ENCODE results near the gene CDKN2B. TPM values are rescaled to one million over a fixed set of nuclear protein-coding genes. Genes with fewer than 3 reads are reported as not detected.
A peak's percentile ranks its signal among the peaks of the same experiment; 100 is the strongest.

Gene CDKN2B
- total RNA-seq, 1 donor from 2014 or later, result not detected

- Mint-ChIP-seq H3K4me1 (peaks cover 23% of the 10 kb centered on the region), H3K27ac (ENCODE audit: unreplicated experiment) (no peak overlapping the region), H3K4me3 (no peak overlapping the region), H3K9me3 (peaks cover 8% of the 10 kb centered on the region), H3K27me3 (ENCODE audit: low read depth) (peaks cover 99% of the 10 kb centered on the region), H3K36me3 (ENCODE audit: low read depth) (peaks cover 11% of the 10 kb centered on the region)
- no peak for DNase-seq (ENCODE audit: low read depth, low spot score)
- TF ChIP-seq, protein P1, sequence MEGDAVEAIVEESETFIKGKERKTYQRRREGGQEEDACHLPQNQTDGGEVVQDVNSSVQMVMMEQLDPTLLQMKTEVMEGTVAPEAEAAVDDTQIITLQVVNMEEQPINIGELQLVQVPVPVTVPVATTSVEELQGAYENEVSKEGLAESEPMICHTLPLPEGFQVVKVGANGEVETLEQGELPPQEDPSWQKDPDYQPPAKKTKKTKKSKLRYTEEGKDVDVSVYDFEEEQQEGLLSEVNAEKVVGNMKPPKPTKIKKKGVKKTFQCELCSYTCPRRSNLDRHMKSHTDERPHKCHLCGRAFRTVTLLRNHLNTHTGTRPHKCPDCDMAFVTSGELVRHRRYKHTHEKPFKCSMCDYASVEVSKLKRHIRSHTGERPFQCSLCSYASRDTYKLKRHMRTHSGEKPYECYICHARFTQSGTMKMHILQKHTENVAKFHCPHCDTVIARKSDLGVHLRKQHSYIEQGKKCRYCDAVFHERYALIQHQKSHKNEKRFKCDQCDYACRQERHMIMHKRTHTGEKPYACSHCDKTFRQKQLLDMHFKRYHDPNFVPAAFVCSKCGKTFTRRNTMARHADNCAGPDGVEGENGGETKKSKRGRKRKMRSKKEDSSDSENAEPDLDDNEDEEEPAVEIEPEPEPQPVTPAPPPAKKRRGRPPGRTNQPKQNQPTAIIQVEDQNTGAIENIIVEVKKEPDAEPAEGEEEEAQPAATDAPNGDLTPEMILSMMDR (conservative IDR thresholded peaks at IDR 0.05), result no peak
Measured at GRCh38 chr9:21967702-21968101, 41.4 kb downstream of the CDKN2B start.

- H3K27ac Mint-ChIP-seq (ENCODE audit: unreplicated experiment), result no peak overlapping the region
- H3K4me3 Mint-ChIP-seq, result no peak overlapping the region
- peaks cover 23% of the 10 kb centered on the region for H3K4me1 Mint-ChIP-seq
- H3K27me3 Mint-ChIP-seq (ENCODE audit: low read depth), result peaks cover 98% of the 10 kb centered on the region
- H3K36me3 Mint-ChIP-seq (ENCODE audit: low read depth), result peaks cover 11% of the 10 kb centered on the region
- TF ChIP-seq, protein P1 (conservative IDR thresholded peaks at IDR 0.05), result no peak
- peaks cover 10% of the 10 kb centered on the region for H3K9me3 Mint-ChIP-seq
- DNase-seq (ENCODE audit: low read depth, low spot score), result no peak
Measured at GRCh38 chr9:21967169-21967568, 41.9 kb downstream of the CDKN2B start.

GRCh38 chr9:21966140-21966851 is 42.8 kb downstream of the CDKN2B start:
- H3K9me3 Mint-ChIP-seq, result peaks cover 11% of the 10 kb centered on the region
- peaks cover 99% of the 10 kb centered on the region for H3K27me3 Mint-ChIP-seq (ENCODE audit: low read depth)
- no peak for DNase-seq (ENCODE audit: low read depth, low spot score)
- TF ChIP-seq, protein P1 (conservative IDR thresholded peaks at IDR 0.05), result no peak
- no peak overlapping the region for H3K27ac Mint-ChIP-seq (ENCODE audit: unreplicated experiment)
- H3K36me3 Mint-ChIP-seq (ENCODE audit: low read depth), result peaks cover 10% of the 10 kb centered on the region
- H3K4me1 Mint-ChIP-seq, result peaks cover 21% of the 10 kb centered on the region
- no peak overlapping the region for H3K4me3 Mint-ChIP-seq

DNA sequence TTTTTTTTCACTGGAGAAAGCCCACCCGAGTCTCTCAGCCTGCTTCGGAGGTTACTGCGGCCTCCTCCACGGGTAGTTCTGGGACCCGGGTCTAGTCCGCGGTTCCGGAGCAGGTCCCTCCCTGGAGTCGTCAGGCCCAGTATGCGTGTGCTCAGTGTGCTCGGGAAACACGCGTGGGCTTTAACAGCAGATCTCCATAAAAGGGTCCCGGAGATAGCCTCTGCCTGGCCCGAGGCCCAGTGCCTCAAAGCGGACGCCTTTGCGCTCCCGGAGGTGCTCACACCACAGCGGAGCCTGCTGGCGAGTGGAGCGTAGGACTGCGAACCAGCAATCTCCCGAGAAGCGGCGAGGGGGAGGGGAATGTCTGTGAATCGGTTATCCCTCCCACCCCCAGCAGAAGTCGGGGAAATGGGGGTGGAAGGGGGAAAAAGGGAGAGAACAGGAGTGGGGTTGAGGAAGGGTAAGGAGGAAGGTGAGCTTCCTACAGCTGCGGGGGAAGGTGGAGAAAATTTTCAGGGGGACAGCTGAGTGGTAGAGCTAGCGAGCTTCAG is 43.6 kb downstream of the CDKN2B start:
- TF ChIP-seq, protein P1 (conservative IDR thresholded peaks at IDR 0.05), result peak; percentile 61
- Mint-ChIP-seq H3K27ac (ENCODE audit: unreplicated experiment) (no peak overlapping the region), H3K4me3 (peak overlapping the region; percentile 4), H3K36me3 (ENCODE audit: low read depth) (peaks cover 8% of the 10 kb centered on the region), H3K27me3 (ENCODE audit: low read depth) (peaks cover 94% of the 10 kb centered on the region), H3K4me1 (peaks cover 17% of the 10 kb centered on the region), H3K9me3 (peaks cover 11% of the 10 kb centered on the region)
- peak; percentile 51 for DNase-seq (ENCODE audit: low read depth, low spot score)

- Mint-ChIP-seq H3K27me3 (ENCODE audit: low read depth) (peaks cover 91% of the 10 kb centered on the region), H3K27ac (ENCODE audit: unreplicated experiment) (no peak overlapping the region), H3K36me3 (ENCODE audit: low read depth) (peaks cover 6% of the 10 kb centered on the region), H3K4me3 (peak overlapping the region; percentile 4), H3K9me3 (peaks cover 11% of the 10 kb centered on the region), H3K4me1 (peaks cover 15% of the 10 kb centered on the region)
- no peak for DNase-seq (ENCODE audit: low read depth, low spot score)
- TF ChIP-seq, protein P1 (conservative IDR thresholded peaks at IDR 0.05), result no peak
Measured at GRCh38 chr9:21964925-21965385, 44.1 kb downstream of the CDKN2B start.
